ENCODE data around the gene CLSTN3. TPM values are rescaled to one million over a fixed set of nuclear protein-coding genes. Genes with fewer than 3 reads are reported as not detected.

Gene CLSTN3
- polyA plus RNA-seq, 4 donors, result 74.8 to 103 (median 90.9) TPM

DNA sequence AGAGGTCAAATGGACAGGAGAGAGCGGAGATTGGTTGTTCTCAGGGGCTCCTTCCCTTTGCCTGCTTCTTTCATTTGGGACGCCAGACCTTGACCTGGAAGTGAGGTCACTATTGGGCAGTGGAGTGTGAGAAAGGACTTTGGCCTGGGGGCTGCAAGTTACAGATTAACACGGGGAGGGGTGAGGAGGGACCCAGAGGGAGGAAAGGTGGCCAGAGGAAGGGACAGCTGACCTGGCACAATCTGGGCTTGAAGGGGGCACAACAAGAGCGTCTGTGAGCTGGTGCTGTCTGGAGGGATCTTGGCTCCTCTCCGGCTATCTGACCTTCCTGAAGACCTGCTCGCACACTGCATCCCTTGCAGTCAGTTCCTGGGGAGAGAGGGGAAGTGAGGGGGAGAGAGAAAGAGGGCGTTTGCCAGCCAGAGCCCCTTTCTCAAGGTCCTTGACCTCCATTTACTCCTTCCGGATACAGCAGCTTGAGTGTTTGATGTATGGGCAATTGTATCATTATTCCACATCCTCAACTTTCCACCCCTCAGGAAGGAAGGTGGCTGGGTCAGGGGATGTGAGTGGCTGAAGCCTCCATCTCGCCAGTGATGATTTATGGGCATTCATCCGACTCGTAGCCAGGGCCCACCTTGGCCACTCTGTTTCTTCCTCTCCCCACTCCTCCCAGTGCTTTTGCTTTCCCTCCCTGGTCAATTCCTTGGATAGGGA, 6.2 kb upstream of the CLSTN3 start:
- peak in 1 of 4 donors; percentile 47 for DNase-seq (ENCODE audit: low read depth in 4 of 4, low spot score in 2 of 4)

DNA sequence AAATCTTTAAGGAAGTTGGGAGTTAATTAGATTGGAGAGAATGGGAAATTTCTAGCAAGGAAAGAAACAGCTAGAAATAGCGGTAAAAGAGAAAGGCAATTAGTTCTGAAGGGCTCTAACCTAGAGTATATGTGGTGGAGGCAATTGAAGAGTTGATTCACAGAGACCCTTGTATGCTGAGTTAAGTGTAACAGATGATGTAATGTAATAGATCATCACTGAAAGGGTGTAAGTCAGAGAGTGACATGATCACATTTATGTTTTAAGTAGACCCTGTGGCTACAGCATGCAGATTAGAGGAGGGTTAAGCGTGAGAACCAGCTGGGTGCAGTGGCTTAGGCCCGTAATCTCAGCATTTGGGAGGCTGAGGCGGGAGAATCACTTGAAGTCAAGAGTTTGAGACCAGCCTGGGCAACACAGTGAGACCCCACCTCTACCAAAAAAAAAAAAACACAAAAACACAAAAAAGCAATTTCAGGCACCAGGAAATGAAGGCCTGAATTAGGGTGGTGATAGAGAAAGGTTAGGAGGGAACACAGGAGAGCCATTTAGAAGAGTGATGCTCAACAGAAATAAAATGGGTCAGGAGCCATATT, 4.4 kb upstream of the CLSTN3 start:
- DNase-seq (ENCODE audit: low read depth in 4 of 4, low spot score in 2 of 4), result no peak

- DNase-seq (ENCODE audit: low read depth in 4 of 4, low spot score in 2 of 4), result no peak
Measured at GRCh38 chr12:7127916-7128626, 2.1 kb upstream of the CLSTN3 start.

GRCh38 chr12:7128681-7129286, 1.4 kb upstream of the CLSTN3 start, which contains the start of gene RBP5:
Gene RBP5, minus strand, starts transcription at chr12:7128889. Its CDS starts 114 bp downstream, at chr12:7128775.
- DNase-seq (ENCODE audit: low read depth in 4 of 4, low spot score in 2 of 4), result no peak

DNA sequence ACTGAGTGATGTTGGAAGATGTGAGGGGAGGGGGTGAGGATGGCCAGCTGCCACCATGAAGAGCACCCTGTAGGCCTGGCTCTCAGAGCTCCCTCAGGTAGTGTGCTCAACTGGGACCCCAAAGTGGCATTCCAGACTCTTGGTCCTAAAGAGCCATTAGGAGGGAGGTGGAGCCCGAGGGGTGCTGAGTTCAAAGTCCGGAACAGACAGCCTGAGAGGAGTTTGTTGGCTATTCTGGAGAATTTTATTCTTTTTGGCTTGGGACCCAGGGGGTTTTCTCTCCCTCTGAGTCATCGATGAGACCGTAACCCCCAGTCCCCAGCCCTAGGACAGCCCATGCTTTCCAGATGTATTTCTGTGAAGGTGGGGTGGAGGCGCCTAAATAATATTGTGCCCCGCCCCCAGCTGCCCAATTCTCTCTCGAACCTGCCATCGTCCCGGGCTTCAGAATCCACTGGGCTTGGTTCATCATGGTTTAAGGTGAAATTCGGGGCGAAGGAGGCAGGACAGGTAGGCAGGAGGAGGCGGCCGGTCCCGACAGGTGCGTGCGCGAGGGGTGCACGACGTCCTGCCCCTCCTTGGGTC, 792 bp upstream of the CLSTN3 start:
- no peak for DNase-seq (ENCODE audit: low read depth in 4 of 4, low spot score in 2 of 4)

DNA sequence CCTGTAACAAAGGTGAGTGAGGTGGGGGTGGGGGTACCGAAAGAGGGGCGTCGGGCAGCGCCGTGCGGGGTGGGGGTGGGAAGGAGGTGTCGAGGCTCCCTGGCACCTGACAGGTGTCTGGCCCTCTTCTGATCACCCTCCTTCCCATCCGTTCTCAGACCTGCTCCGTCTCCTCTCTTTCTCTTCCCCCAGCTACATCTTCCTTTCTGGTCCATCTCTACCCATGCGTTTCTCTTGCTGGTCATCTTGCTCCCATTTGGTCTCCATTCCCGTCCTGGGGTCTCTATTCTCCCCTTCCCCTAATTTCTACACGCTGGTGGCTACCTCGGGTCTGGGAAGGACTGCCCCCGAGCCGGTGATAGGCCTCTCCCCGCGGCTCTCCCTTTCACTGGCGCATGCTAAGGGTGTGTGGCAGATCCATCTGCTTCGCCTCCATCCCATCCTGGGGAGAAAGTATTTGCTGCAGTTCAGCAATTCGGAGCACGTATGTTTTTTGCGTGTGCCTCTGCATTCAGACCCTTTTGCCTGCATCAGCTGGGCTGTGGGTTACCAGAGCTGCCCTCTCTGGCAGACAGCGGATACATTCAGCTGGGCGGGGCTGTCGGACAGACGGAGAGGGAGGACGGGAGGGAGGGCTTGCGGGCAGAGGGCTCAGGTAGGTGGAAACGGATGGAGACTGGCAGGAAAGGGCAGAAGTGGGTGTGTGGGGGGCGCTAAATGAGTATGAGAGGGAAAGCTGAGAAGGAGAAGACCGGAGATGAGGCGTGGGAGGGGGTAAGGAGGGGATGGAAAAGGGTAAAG, 730 bp downstream of the CLSTN3 start:
- peak in 1 of 4 donors; percentile 31 for DNase-seq (ENCODE audit: low read depth in 4 of 4, low spot score in 2 of 4)

- no peak for DNase-seq (ENCODE audit: low read depth in 4 of 4, low spot score in 2 of 4)
Measured at GRCh38 chr12:7131502-7131866, 1.3 kb downstream of the CLSTN3 start.

DNA sequence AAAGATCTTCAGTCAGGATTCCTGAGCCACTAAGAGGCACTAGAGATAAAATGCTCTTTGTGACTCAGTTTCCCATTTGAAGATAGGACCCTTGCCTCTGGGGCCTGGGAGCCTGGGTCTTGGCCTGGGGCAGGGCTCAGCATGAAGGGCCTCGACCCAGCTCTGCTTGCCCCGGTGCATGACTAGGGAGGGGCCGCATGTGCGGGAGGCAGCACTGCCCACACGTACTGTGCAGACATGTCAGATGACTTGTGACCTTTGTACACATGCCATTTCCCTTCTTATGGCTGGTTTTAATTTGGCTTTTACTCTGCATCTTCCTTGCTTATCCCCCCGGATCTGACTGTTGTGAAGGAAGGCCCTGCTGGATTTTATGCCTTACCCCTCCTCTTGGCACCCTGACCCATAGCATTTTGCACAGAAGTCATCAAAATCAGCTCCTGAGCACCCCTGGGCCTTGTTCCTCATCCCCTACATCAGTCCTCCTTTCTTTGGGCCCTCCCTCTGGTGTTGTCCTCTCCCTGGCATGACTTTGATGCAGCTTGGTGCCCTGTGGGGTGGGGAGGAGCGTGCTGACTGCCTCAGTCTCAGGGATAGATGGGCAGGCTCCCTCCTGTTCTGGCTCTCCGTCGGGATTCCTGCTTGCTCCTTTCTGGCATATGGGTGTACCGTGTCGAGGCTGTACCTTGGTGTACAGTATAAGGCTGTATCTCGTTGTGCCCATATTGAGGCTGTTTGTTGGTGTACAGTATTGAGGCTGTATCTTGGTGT, 4.4 kb downstream of the CLSTN3 start:
- DNase-seq (ENCODE audit: low read depth in 4 of 4, low spot score in 2 of 4), result no peak

DNA sequence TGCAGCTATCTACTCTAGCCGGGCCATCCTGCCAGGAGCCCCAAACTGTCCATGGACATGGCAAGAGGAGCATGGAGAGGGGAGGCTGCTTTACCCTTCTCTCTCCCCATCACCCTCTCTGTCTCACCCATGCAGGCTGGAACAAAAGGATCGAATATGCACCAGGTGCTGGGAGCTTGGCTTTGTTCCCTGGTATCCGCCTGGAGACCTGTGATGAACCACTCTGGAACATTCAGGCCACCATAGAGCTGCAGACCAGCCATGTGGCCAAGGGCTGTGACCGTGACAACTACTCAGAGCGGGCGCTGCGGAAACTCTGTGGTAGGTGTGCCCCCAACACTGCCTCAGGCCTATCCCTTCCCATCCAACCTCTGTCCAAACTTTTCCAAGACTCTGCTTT, 5.9 kb downstream of the CLSTN3 start:
- DNase-seq (ENCODE audit: low read depth in 4 of 4, low spot score in 2 of 4), result no peak

- no peak for DNase-seq (ENCODE audit: low read depth in 4 of 4, low spot score in 2 of 4)
Measured at GRCh38 chr12:7136676-7137075, 6.5 kb downstream of the CLSTN3 start.

DNA sequence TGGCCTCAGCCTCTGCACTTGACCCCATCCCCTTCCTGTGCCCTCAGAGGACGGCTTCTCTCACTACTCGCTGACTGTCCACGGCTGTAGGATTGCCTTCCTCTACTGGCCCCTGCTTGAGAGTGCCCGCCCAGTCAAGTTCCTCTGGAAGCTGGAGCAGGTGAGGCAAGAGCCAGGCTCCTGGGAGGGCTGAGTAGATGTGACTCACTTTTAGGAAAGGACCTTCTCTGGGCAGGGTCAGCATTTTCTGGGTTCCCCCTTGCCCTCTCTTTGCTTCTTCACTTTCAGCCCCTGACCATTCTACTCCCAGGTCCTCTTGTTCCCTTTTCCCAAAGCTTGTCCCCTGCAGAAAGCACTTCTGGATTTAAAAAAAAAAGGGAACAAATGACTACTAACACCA, 7.7 kb downstream of the CLSTN3 start:
- DNase-seq (ENCODE audit: low read depth in 4 of 4, low spot score in 2 of 4), result no peak

DNA sequence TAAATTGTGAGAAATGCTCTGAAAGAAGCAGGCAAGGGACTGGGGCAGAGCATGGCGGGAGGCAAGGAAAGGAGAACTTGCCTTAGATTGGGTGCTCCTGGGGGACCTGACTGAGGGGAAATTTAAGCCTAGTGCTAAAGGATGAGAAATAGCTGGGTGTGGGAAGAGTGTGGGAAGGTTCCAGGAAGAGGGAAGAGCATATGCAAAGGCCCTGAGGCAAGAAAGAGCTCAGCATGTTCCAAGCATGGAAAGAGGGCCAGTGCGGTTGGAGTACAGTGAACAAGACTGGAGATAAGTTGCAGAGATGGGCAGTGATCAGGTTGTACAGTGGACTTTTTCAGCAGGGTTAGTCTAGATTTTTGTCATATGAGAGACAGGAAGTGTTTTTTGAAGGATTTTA, 9.0 kb downstream of the CLSTN3 start:
- DNase-seq (ENCODE audit: low read depth in 4 of 4, low spot score in 2 of 4), result no peak

GRCh38 chr12:7141351-7142005, 11.3 kb downstream of the CLSTN3 start:
- no peak for DNase-seq (ENCODE audit: low read depth in 4 of 4, low spot score in 2 of 4)

GRCh38 chr12:7142056-7142644, 12.0 kb downstream of the CLSTN3 start:
- DNase-seq (ENCODE audit: low read depth in 4 of 4, low spot score in 2 of 4), result no peak

GRCh38 chr12:7142809-7143465, 12.8 kb downstream of the CLSTN3 start:
- DNase-seq (ENCODE audit: low read depth in 4 of 4, low spot score in 2 of 4), result no peak

DNA sequence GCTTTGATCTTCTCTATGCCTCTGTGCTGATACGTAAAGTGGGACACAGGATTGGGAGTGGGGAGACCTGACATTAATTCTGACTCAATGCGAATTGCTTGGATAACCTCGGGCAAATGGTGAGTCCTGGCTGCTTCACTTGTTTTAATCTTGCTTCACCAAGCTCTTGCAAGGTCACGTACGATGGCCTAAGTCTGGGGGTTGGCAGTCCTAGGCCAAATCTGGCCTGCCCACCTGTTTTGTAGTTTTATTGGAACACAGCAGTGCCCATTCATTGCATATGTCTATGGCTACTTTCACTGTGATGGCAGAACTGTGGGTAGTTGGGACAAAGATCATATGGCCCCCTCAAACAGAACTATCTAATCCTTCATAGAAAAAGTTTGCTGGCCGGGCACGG, 13.4 kb downstream of the CLSTN3 start:
- DNase-seq (ENCODE audit: low read depth in 4 of 4, low spot score in 2 of 4), result no peak

GRCh38 chr12:7144414-7145120, 14.4 kb downstream of the CLSTN3 start:
- no peak for DNase-seq (ENCODE audit: low read depth in 4 of 4, low spot score in 2 of 4)

All from left renal cortex interstitium (tissue), 4 donors.